PFSK-1 (cell line): Measurements from ENCODE around the gene ELMOD3.

Source experiments
- FOXP2 ChIP-seq: optimal IDR thresholded peaks from 2 replicates; pipeline ENCODE3; 2011; ENCODE audit warnings: borderline replicate concordance, control low read depth, inconsistent platforms; ENCODE audit not compliant: insufficient read depth; ENCODE audit errors: extremely low read length, extremely low read depth
- POLR2AphosphoS5 ChIP-seq: IDR thresholded peaks from 2 replicates; pipeline ENCODE4 v1.6.1; 2012; ENCODE audit warnings: low read depth, mild to moderate bottlenecking, control low read depth, low read length, moderate library complexity
- SIN3A ChIP-seq: IDR thresholded peaks from 2 replicates; pipeline ENCODE4 v1.6.1; 2012; ENCODE audit warnings: mild to moderate bottlenecking, low read length, moderate library complexity, borderline replicate concordance; ENCODE audit not compliant: insufficient read depth
- TAF1 ChIP-seq: IDR thresholded peaks from 2 replicates; pipeline ENCODE4 v1.6.1; 2012; ENCODE audit warnings: low read length, control low read depth, borderline replicate concordance; ENCODE audit not compliant: insufficient read depth
- TF ChIP-seq, protein P1 (sequence below), 2 experiments: IDR thresholded peaks; 2 replicates each; pipeline versions ENCODE4 v1.6.1 to v1.8.0; 2011 to 2012; ENCODE audit warnings: low read depth in 2 of 2, low read length in 2 of 2, control low read depth in 1 of 2, inconsistent platforms in 1 of 2, mild to moderate bottlenecking in 1 of 2, moderate library complexity in 1 of 2; ENCODE audit not compliant: insufficient read depth in 1 of 2

ELMOD3 gene

DNA sequence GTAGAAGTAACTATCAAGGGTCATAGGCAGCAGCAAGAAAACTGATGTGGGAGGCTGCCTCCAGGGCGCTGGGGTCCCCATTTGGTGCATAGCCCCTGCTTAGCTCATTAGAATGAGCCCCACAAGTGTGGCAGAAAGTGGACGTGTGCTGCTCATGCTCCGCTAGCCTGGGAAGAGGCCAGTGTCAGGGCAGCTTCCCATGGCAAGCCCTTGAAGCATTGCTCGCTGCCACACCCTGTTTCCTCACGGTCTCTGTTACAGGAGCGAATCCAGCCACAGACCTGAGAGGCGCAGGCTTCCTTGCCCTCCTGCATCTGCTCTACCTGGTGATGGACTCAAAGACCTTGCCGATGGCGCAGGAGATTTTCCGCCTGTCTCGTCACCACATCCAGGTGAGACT is 22.5 kb downstream of the ELMOD3 start:
- TF ChIP-seq FOXP2 (no peak), POLR2AphosphoS5 (no peak), SIN3A (no peak), TAF1 (no peak)
- TF ChIP-seq, protein P1, sequence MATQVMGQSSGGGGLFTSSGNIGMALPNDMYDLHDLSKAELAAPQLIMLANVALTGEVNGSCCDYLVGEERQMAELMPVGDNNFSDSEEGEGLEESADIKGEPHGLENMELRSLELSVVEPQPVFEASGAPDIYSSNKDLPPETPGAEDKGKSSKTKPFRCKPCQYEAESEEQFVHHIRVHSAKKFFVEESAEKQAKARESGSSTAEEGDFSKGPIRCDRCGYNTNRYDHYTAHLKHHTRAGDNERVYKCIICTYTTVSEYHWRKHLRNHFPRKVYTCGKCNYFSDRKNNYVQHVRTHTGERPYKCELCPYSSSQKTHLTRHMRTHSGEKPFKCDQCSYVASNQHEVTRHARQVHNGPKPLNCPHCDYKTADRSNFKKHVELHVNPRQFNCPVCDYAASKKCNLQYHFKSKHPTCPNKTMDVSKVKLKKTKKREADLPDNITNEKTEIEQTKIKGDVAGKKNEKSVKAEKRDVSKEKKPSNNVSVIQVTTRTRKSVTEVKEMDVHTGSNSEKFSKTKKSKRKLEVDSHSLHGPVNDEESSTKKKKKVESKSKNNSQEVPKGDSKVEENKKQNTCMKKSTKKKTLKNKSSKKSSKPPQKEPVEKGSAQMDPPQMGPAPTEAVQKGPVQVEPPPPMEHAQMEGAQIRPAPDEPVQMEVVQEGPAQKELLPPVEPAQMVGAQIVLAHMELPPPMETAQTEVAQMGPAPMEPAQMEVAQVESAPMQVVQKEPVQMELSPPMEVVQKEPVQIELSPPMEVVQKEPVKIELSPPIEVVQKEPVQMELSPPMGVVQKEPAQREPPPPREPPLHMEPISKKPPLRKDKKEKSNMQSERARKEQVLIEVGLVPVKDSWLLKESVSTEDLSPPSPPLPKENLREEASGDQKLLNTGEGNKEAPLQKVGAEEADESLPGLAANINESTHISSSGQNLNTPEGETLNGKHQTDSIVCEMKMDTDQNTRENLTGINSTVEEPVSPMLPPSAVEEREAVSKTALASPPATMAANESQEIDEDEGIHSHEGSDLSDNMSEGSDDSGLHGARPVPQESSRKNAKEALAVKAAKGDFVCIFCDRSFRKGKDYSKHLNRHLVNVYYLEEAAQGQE (IDR thresholded peaks at IDR 0.05; ENCODE audit: insufficient read depth in 1 of 2, low read depth in 2 of 2, low read length in 2 of 2) = no peak

DNA sequence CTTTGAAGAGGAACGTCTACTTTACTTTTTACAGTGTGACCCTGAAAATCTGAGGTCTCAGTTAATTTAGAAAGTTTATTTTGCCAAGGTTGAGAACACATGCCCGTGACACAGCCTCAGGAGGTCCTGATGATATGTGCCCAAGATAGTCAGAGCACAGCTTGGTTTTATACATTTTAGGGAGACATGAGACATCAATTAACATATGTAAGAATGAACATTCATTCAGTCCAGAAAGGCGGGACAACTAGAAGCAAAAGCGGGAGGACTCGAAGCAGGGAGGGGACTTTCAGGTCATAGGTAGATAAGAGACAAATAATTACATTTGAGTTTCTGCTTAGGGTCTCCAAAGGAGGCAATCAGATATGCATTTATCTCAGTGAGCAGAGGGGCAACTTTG is 23.7 kb downstream of the ELMOD3 start:
- TF ChIP-seq SIN3A = no peak
- TF ChIP-seq, protein P1 (IDR thresholded peaks at IDR 0.05; ENCODE audit: insufficient read depth in 1 of 2, low read depth in 2 of 2, low read length in 2 of 2) = no peak
- TF ChIP-seq POLR2AphosphoS5 = no peak
- TF ChIP-seq FOXP2 = no peak
- no peak for TF ChIP-seq TAF1

DNA sequence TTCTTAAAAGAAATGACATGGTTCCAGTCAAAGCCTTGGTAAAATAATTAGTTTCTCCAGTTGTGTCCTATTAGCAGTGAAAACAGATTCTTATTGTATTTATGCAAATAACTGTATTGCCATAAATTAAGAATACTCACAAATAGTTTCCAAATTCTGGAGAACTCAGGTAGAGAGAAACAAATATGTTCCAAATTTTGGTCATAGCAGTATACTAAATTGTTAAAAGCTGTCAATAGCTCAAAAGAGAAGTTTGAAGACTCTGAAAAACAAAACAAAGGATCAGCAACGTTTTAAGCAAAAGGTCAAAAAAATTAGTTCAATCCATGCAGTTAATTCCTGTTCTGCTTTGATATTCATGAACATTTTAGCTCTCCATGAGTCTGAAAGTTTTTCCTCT is 25.5 kb downstream of the ELMOD3 start:
- TF ChIP-seq TAF1 = no peak
- TF ChIP-seq, protein P1 (IDR thresholded peaks at IDR 0.05; ENCODE audit: insufficient read depth in 1 of 2, low read depth in 2 of 2, low read length in 2 of 2) = no peak
- no peak for TF ChIP-seq FOXP2
- TF ChIP-seq SIN3A = no peak
- TF ChIP-seq POLR2AphosphoS5 = no peak

DNA sequence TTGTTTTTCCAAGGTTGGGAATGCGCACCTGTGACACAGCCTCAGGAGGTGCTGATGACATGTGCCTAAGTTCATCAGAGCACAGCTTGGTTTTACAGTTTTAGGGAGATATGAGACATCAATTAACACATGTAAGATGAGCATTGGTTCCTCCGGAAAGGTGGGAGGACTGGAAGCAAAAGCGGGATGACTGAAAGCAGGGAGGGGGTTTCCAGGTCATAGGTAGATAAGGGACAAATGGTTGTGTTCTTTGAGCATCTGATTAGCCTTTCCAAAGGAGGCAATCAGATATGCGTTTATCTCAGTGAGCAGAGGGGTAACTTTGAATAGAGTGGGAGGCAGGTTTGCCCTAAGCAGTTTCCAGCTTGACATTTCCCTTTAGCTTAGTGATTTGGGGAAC is 29.3 kb downstream of the ELMOD3 start:
- no peak for TF ChIP-seq POLR2AphosphoS5
- TF ChIP-seq FOXP2 = no peak
- no peak for TF ChIP-seq SIN3A
- no peak for TF ChIP-seq TAF1
- TF ChIP-seq, protein P1 (IDR thresholded peaks at IDR 0.05; ENCODE audit: insufficient read depth in 1 of 2, low read depth in 2 of 2, low read length in 2 of 2) = no peak

DNA sequence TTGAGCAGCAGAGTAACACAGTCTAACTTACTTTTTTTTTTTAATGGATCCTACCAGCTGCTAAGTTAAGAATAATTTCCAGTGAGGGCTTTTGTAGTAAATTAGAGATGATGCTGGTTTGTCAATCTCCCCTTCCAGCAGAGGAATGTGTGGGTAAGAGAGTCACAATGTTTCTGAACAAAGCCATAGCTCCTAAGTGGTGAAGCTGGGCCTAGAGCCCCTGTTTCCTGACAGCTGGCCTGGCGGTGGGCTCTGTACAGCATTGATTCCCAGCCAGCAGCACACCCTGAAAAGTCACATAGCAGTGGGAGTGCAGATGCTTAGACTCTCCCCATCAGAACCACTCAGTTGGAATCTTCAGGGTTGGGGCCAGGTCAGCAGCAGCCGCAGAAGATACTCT is 31.2 kb downstream of the ELMOD3 start:
- TF ChIP-seq POLR2AphosphoS5 (no peak), TAF1 (no peak), SIN3A (no peak), FOXP2 (no peak)
- TF ChIP-seq, protein P1 (IDR thresholded peaks at IDR 0.05; ENCODE audit: insufficient read depth in 1 of 2, low read depth in 2 of 2, low read length in 2 of 2) = no peak
